CMK (cell line): ENCODE results near the gene HOXA5.

Experiments used
- DNase-seq: peaks from one replicate; pipeline ENCODE4 v3.0.0-alpha.2; 2010; ENCODE audit warnings: low read depth

The HOXA5 gene

GRCh38 chr7:27148031-27148755 lies 4.7 kb upstream of the HOXA5 start:
- DNase-seq: no peak

DNA sequence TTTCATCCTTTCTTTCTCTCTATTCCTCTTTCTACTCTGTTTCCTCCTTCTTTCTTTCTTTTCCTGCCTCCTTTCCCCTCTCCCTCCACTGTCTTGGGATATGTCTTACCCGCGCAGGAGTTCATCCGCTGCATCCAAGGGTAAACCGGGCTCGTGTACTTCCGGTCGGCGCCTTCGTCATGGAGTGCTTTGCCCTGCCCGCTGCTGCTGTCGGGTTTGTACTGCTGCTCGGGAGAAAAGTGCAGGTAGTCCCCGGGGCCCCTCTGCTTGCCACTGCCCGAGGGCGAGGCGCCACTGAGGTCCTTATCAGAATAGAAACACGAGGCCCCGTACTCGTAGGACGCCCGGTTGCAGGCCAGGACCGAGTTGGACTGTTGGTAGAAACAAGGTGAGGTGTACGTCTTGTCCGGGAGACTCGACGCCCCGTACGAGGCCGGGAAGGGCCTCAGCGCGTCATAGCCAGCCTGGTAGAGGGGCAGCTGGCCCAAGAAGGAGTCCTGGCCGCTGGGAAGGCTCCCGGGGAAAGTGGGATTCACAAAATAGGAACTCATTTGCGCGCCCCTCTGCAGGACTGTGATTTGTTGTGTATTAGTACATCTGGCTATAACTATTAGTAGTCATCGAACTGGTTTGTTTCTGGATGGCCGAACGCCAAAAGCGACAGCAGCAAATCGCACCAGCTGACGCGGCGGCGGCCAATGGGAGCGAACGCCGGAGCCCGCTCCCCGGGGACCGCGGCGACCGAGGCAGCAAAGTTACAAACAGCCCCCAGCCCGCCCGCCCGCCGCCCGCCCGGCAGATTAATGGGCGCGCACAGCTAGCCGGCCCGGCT lies 3.9 kb upstream of the HOXA5 start, which contains the start of gene HOXA6:
TSS of gene HOXA6 (minus strand) at position 576 of the 832 bp plus-strand sequence. CDS start at position 551, 25 bp downstream.
- no peak for DNase-seq

DNA sequence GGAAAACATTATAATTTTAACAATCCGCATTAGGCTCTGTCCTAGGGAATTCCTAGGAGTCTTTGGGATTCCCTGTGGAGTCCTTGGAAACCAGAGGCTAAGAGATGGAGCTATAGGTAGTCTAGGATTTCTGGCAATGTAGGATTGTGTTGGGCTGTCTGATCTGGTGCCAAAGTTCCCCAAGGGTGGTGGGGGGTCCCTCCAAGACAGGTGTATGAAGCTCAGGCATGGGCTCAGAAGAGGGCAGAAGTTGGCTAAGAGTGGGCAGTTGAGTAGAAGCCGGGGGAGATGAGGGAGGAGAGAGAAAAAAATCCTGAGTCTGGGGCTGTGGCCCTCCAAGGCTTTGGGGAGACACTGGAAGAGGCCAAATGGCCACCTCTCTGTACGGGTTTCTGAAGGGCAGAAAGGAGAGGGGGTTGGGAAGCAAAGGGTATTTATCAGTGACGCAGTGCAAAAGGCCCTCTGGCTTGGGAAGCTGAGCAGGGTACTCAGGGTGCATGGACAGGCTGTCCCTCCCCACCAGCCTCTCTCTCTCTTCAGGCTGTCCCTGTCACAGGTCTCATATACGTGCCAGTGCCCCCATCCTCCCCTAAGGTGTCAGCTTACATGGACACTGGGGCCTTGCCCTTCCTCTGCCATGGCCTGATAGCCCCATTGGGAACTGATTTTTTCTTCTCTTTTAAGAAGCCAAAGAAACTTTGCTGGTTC lies 3.2 kb upstream of the HOXA5 start:
- no peak for DNase-seq

DNA sequence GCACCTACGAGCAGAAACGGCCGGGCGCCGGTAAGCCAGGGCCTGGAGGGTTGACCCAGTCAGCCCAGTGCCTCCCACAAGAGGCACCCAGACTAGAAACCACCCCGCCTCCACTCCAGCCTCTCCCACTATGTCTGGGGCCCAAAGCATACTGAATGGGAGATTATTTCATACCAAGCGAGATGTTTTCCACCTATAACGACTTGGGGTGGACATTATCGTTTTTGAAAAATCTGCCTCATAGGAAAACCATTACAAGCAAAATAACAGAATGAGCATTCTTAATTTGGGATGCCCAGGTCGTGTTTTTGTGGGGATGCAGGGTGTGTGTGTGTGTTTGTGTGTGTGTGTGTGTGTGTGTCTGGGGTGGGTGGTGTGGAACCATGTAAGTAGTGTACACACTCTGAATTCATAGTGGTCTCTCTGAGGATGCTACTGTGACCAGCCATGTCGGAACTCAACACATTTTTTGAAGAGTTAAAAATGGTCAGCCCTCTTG lies 2.5 kb upstream of the HOXA5 start:
- no peak for DNase-seq

- DNase-seq: no peak
These were observed 1.9 kb upstream of the HOXA5 start for GRCh38 chr7:27145165-27145913.

DNA sequence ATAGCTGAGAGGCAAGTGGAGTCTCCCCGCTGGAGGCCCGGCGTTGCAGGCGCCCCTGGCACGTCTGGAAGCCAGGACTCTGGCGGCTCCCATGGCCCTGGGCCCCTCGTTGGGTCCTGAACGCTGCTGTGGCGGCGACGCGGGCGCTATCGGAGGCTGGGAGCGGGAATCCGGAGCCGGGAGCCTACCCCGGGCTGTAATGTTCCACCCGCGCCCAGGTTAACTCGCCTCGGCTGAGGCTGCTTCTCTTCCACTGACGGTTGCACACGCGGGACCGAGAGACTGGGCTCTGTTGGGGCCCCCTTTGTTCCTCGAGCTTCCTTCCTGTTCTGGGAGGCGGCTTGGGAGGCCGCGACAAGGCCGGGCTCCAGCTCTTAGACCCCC lies 1.3 kb upstream of the HOXA5 start:
- DNase-seq: no peak

- DNase-seq: no peak
These were observed 684 bp upstream of the HOXA5 start for GRCh38 chr7:27143950-27144780.

- DNase-seq: no peak
These were observed 880 bp downstream of the HOXA5 start for GRCh38 chr7:27142580-27143022.

DNA sequence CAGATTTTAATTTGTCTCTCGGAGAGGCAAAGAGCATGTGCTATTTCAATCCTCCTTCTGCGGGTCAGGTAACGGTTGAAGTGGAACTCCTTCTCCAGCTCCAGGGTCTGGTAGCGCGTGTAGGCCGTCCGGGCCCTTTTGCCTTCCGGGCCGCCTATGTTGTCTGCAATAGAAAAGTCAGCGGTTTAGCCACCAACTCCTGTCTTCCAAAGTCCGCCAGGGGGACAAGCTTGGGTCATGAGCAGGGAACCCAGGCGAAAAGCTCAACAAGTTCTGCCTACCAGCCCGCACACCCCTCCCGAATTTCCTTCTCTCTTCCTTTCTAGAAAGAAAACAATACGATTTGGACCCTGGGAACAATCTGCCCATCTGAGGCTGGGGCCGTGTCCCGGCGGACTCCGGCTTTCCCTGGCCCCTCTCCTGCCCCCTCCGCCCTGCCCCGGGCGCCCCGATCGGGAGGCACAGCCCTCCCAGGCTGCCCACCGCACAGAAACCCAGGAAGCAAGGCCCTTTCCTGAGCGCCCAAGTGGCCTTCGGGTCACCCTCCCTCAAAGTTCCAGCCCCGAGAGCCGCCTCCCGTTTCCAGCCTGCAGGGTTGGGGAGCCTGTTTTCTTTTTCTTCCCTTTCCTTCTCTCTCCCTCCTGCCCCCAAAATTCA lies 1.4 kb downstream of the HOXA5 start:
- DNase-seq: no peak

DNA sequence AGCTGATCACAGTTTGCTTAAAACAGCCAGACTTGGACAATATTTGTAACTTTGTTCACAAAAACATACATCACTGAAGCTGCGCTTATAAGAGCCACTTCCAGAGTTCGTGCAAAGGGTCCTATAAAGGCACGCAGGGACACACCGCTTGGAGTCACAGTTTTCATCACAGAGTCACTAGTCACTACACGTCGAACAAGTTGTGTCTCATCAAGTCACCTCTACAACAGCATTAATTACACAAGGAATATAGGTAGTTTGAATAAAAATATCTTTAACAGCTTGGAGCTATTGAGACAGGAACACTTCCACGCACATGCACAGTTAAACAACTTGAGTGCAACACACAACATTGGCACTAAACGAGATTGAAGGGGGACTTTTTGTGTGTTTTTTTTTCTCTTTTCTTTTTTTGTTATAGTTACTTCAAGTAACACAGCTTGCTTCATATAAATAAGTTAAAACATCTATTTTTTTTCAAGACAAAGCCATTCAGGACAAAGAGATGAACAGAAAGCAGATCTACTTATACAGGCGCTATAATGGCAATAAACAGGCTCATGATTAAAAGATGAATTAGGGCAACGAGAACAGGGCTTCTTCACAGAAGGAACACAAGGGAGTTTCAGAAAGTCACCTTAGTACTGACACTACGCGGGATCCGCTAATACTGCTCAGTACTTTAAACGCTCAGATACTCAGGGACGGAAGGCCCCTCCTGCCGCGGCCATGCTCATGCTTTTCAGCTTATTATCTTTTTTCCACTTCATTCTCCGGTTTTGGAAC lies 2.2 kb downstream of the HOXA5 start:
- DNase-seq: no peak

- DNase-seq: no peak
These were observed 3.2 kb downstream of the HOXA5 start for GRCh38 chr7:27140126-27140857.

DNA sequence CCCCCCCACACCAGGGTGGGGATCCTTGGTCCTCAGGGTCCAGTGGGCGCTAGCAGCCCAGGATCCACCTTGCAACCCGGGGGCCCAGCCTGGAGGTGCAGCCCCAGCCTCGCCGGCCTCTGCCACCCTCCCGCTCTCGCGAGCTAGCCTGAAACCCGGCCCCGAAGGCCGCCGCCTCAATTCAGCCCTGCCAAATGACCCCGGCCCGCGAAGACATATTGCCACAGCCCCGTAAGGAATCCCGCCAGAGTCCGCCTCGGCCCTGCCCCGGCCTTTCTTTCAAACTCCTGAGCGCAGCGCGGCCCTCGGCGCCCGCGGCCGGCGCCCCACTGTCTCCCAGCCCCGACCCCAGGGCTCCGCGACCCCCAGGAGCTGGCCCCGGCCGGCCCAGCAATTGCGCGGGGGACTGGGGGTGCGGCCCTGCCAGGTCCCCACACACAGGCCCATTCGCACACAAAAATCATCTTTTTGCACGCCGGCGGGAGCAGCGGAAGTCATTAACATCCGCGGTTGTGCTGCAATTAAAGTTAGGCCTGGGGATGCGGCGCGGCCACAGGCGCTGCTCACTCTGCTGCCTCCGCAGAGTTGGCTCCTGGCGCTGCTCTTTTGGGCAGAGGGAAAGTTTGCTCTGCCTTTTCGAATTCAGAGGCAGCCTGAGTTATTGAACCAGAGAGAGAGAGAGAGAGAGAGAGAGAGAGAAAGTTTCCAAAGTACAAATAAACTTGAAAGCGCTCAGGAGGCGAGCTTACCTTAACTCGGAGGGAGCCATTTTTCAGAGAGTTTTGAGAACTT lies 4.0 kb downstream of the HOXA5 start:
- DNase-seq: no peak

DNA sequence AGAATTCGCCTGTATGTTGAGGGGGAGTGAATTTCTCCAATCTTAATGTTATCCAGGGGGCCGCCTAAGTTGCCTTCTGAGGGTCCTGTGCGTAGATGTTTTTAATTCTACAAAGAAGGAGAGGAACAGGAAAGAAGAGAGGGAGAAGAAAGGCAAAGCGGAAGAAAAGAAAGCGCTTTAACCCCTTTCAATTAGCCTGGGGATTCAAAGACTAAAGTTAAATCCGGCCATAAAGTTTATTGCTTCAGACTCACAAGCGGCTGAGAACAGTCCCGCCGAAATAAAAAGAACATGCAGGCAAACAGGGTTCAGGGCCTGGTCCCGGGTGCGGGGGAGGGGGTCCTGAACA lies 4.5 kb downstream of the HOXA5 start:
- no peak for DNase-seq

GRCh38 chr7:27138472-27138871 lies 5.0 kb downstream of the HOXA5 start:
- no peak for DNase-seq

GRCh38 chr7:27137640-27138315 lies 5.7 kb downstream of the HOXA5 start:
- DNase-seq: no peak

DNA sequence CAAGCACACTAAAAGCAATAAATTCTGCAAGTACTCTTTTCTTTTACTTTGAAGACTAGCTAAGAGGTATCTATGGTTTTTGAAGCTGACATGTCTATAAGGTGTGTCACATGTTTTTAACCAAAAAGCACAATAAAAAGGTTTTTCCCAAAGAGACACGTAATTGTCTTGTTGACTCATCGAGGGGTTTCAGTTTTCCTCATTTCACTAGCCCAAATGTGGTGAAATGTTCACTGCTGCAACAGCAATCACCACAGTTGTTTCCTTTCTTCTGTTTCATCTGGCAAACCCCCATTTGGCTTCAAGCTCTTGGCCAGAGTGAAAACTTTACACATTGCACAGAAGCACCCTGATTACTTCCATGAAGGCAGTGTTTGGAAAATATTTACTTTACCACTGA lies 9.1 kb downstream of the HOXA5 start:
- no peak for DNase-seq

GRCh38 chr7:27133409-27134231 lies 9.9 kb downstream of the HOXA5 start:
- DNase-seq: no peak
